Ishikawa (cell line): ENCODE data around the gene ASIC3.

ENCODE experiments used
- CREB1 ChIP-seq: IDR thresholded peaks from 2 replicates; pipeline ENCODE4 v1.6.1; 2012; ENCODE audit warnings: low read depth
- EP300 ChIP-seq: IDR thresholded peaks from 2 replicates; pipeline ENCODE4 v1.6.1; 2012; ENCODE audit warnings: borderline replicate concordance
- TF ChIP-seq, protein P1 (sequence below): IDR thresholded peaks from 2 replicates; pipeline ENCODE4 v1.6.1; 2012; ENCODE audit warnings: low read depth, mild to moderate bottlenecking

DNA sequence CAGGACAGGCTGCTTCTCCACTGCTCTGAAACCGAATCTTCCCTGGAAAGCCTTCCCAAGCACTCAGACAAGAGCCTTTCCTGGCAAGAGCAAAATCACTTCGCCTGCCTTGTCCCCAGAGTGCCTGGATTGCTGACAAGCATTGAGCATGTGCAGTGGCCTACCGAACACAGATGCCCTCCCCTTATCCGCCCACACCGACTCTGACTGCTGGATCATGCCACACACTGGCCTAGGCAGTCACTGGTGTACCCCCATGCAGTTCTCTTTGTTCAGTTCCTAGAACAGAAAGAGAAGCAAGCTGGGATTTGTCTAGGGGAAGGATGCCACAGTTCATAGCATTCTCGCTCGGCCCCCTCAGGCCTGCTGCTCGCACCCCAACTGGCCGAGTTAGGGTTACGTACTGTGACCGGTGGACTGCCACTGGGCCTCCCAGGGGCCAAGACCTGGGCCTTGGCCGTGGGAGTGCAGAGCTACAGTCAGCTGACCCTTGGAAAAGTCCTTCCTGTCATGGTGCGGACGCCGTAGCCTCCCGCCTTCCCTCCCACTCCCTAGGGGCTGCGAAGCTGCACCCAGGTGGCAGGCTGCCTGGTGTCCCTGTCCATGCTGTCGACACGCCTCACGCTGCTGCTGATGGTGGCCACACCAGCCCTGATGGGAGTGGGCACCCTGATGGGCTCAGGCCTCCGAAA, 13.2 kb upstream of the ASIC3 start:
- TF ChIP-seq, protein P1, sequence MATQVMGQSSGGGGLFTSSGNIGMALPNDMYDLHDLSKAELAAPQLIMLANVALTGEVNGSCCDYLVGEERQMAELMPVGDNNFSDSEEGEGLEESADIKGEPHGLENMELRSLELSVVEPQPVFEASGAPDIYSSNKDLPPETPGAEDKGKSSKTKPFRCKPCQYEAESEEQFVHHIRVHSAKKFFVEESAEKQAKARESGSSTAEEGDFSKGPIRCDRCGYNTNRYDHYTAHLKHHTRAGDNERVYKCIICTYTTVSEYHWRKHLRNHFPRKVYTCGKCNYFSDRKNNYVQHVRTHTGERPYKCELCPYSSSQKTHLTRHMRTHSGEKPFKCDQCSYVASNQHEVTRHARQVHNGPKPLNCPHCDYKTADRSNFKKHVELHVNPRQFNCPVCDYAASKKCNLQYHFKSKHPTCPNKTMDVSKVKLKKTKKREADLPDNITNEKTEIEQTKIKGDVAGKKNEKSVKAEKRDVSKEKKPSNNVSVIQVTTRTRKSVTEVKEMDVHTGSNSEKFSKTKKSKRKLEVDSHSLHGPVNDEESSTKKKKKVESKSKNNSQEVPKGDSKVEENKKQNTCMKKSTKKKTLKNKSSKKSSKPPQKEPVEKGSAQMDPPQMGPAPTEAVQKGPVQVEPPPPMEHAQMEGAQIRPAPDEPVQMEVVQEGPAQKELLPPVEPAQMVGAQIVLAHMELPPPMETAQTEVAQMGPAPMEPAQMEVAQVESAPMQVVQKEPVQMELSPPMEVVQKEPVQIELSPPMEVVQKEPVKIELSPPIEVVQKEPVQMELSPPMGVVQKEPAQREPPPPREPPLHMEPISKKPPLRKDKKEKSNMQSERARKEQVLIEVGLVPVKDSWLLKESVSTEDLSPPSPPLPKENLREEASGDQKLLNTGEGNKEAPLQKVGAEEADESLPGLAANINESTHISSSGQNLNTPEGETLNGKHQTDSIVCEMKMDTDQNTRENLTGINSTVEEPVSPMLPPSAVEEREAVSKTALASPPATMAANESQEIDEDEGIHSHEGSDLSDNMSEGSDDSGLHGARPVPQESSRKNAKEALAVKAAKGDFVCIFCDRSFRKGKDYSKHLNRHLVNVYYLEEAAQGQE, result no peak
- TF ChIP-seq EP300 (no peak), CREB1 (no peak)
